LNCAP (cell line): Measurements from ENCODE around the gene COX15.

Source experiments
- CTCF ChIP-seq: fragments of 450-650 bp; IDR thresholded peaks from 2 replicates; pipeline ENCODE4 v1.5.1; 2017; ENCODE audit warnings: mild to moderate bottlenecking

COX15 gene

GRCh38 chr10:99767901-99768300 is 36.0 kb upstream of the COX15 start:
- TF ChIP-seq CTCF, result no peak

- TF ChIP-seq CTCF, result no peak
These were observed 34.4 kb upstream of the COX15 start for GRCh38 chr10:99766302-99766681.

- no peak for TF ChIP-seq CTCF
These were observed 33.9 kb upstream of the COX15 start for GRCh38 chr10:99765672-99766301.

DNA sequence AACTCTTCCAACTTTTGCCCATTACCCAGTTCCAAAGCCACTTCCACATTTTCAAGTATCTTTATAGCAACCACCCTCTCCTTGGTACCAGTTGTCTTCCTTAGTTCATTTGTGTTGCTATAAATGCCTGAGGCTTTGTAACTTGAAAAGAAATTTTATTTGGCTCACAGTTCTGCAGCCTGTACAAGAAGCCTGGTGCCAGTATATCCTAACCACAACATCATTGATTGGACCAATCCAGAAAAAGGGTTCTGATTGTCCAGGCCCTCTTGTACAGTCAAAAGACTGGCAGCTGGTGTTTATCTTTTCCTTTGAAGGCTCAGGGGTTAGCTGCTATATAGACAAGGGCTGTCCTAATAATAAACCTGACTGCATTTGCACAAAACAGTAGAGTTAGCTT is 29.4 kb upstream of the COX15 start:
- TF ChIP-seq CTCF, result no peak

GRCh38 chr10:99760321-99760720 is 28.4 kb upstream of the COX15 start:
- no peak for TF ChIP-seq CTCF

GRCh38 chr10:99758211-99758891 is 26.4 kb upstream of the COX15 start:
- TF ChIP-seq CTCF, result no peak

- TF ChIP-seq CTCF, result no peak
These were observed 24.2 kb upstream of the COX15 start for GRCh38 chr10:99756159-99756558.

- TF ChIP-seq CTCF, result no peak
These were observed 22.7 kb upstream of the COX15 start for GRCh38 chr10:99754670-99755069.
